Measurements from ENCODE around the gene SEPTIN12.

DNA sequence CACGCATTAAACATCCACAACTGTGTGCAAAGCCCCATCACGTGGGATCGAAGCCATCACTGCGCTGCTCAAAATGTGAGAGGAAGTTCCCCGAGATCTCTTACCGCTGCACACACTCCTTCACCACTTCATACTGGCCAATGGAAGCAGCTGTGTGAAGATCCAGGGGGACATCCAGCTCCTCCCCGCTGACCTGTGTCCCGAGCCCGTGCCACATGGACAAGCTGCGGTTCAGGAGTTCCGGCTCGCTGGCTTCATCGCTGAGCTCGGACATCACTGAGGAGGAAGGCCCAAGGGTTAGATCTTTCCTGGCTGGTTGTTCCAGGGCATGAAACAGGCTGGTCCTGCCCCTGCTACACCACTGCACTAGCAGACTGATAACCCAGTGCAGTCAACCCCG is 58.3 kb downstream of the SEPTIN12 start:
- TF ChIP-seq, protein P1, sequence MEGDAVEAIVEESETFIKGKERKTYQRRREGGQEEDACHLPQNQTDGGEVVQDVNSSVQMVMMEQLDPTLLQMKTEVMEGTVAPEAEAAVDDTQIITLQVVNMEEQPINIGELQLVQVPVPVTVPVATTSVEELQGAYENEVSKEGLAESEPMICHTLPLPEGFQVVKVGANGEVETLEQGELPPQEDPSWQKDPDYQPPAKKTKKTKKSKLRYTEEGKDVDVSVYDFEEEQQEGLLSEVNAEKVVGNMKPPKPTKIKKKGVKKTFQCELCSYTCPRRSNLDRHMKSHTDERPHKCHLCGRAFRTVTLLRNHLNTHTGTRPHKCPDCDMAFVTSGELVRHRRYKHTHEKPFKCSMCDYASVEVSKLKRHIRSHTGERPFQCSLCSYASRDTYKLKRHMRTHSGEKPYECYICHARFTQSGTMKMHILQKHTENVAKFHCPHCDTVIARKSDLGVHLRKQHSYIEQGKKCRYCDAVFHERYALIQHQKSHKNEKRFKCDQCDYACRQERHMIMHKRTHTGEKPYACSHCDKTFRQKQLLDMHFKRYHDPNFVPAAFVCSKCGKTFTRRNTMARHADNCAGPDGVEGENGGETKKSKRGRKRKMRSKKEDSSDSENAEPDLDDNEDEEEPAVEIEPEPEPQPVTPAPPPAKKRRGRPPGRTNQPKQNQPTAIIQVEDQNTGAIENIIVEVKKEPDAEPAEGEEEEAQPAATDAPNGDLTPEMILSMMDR (IDR thresholded peaks at IDR 0.05), result no peak
- no peak for TF ChIP-seq POLR2A (IDR thresholded peaks at IDR 0.05)

All from esophagus squamous epithelium (tissue), 4 donors.